Measurements from ENCODE around the gene IZUMO4.
"Not testable (repeated sequence)": the region's sequence is repeated elsewhere in the genome, so short reads cannot be mapped to it uniquely, and the experiment has no call there.

IZUMO4 gene

GRCh38 chr19:2086695-2087620 is 9.8 kb upstream of the IZUMO4 start:
- H3K27ac Mint-ChIP-seq = peak overlapping the region; percentile 86
- not testable (repeated sequence) for H3K27me3 Mint-ChIP-seq; H3K36me3 Mint-ChIP-seq; H3K9me3 Mint-ChIP-seq (ENCODE audit: low read depth)
- H3K4me3 Mint-ChIP-seq = peak overlapping the region; percentile 62
- peaks cover 64% of the 10 kb centered on the region for H3K4me1 Mint-ChIP-seq (ENCODE audit: low read depth)

GRCh38 chr19:2087621-2088100 is 9.1 kb upstream of the IZUMO4 start:
- Mint-ChIP-seq H3K4me1 (ENCODE audit: low read depth) (peaks cover 68% of the 10 kb centered on the region), H3K27me3 (no peaks in the 10 kb centered on the region), H3K36me3 (peaks cover 4% of the 10 kb centered on the region), H3K4me3 (peak overlapping the region; percentile 62), H3K27ac (peak overlapping the region; percentile 86), H3K9me3 (ENCODE audit: low read depth) (no peaks in the 10 kb centered on the region)

- Mint-ChIP-seq H3K27me3 (no peaks in the 10 kb centered on the region), H3K9me3 (ENCODE audit: low read depth) (no peaks in the 10 kb centered on the region), H3K36me3 (peaks cover 5% of the 10 kb centered on the region), H3K27ac (peak overlapping the region; percentile 68), H3K4me1 (ENCODE audit: low read depth) (peaks cover 71% of the 10 kb centered on the region), H3K4me3 (peak overlapping the region; percentile 78)
These were observed 7.6 kb upstream of the IZUMO4 start for GRCh38 chr19:2089001-2089711.

- no peaks in the 10 kb centered on the region for H3K27me3 Mint-ChIP-seq
- H3K9me3 Mint-ChIP-seq (ENCODE audit: low read depth) = no peaks in the 10 kb centered on the region
- peaks cover 6% of the 10 kb centered on the region for H3K36me3 Mint-ChIP-seq
- H3K4me3 Mint-ChIP-seq = peak overlapping the region; percentile 78
- H3K4me1 Mint-ChIP-seq (ENCODE audit: low read depth) = peaks cover 76% of the 10 kb centered on the region
- peak overlapping the region; percentile 86 for H3K27ac Mint-ChIP-seq
These were observed 7.0 kb upstream of the IZUMO4 start for GRCh38 chr19:2089727-2090053.

GRCh38 chr19:2091926-2092525 is 4.7 kb upstream of the IZUMO4 start:
- H3K36me3 Mint-ChIP-seq; H3K27me3 Mint-ChIP-seq; H3K27ac Mint-ChIP-seq; H3K4me3 Mint-ChIP-seq; H3K9me3 Mint-ChIP-seq (ENCODE audit: low read depth): not testable (repeated sequence)
- peaks cover 69% of the 10 kb centered on the region for H3K4me1 Mint-ChIP-seq (ENCODE audit: low read depth)

GRCh38 chr19:2096034-2096479 is 658 bp upstream of the IZUMO4 start, which contains the start of gene MOB3A:
Gene MOB3A, minus strand, starts transcription at chr19:2096326. Its CDS starts 17,766 bp downstream, at chr19:2078560.
- peaks cover 34% of the 10 kb centered on the region for H3K4me1 Mint-ChIP-seq (ENCODE audit: low read depth)
- H3K4me3 Mint-ChIP-seq = peak within 1 kb of the TSS; percentile 96
- no peaks in the 10 kb centered on the region for H3K9me3 Mint-ChIP-seq (ENCODE audit: low read depth)
- H3K27me3 Mint-ChIP-seq = no peaks in the 10 kb centered on the region
- H3K36me3 Mint-ChIP-seq = peaks cover 3% of the 10 kb centered on the region
- H3K27ac Mint-ChIP-seq = peak within 1 kb of the TSS; percentile 93

- Mint-ChIP-seq H3K4me1 (ENCODE audit: low read depth) (peaks cover 29% of the 10 kb centered on the region), H3K27me3 (no peaks in the 10 kb centered on the region), H3K36me3 (peaks cover 3% of the 10 kb centered on the region), H3K9me3 (ENCODE audit: low read depth) (no peaks in the 10 kb centered on the region), H3K27ac (peak overlapping the region; percentile 68), H3K4me3 (peak overlapping the region; percentile 84)
These were observed 629 bp downstream of the IZUMO4 start for GRCh38 chr19:2097203-2097885.

- peaks cover 3% of the 10 kb centered on the region for H3K36me3 Mint-ChIP-seq
- H3K27me3 Mint-ChIP-seq = no peaks in the 10 kb centered on the region
- peak overlapping the region; percentile 84 for H3K4me3 Mint-ChIP-seq
- peaks cover 25% of the 10 kb centered on the region for H3K4me1 Mint-ChIP-seq (ENCODE audit: low read depth)
- no peak overlapping the region for H3K27ac Mint-ChIP-seq
- no peaks in the 10 kb centered on the region for H3K9me3 Mint-ChIP-seq (ENCODE audit: low read depth)
These were observed 1.2 kb downstream of the IZUMO4 start for GRCh38 chr19:2097886-2098327.

GRCh38 chr19:2099054-2099501 is 2.4 kb downstream of the IZUMO4 start:
- Mint-ChIP-seq H3K36me3 (peaks cover 2% of the 10 kb centered on the region), H3K4me3 (no peak overlapping the region), H3K27me3 (no peaks in the 10 kb centered on the region), H3K4me1 (ENCODE audit: low read depth) (peaks cover 18% of the 10 kb centered on the region), H3K9me3 (ENCODE audit: low read depth) (no peaks in the 10 kb centered on the region), H3K27ac (no peak overlapping the region)

- Mint-ChIP-seq H3K27ac (no peak overlapping the region), H3K4me1 (ENCODE audit: low read depth) (peaks cover 9% of the 10 kb centered on the region), H3K36me3 (peaks cover 4% of the 10 kb centered on the region), H3K4me3 (no peak overlapping the region), H3K27me3 (no peaks in the 10 kb centered on the region), H3K9me3 (ENCODE audit: low read depth) (no peaks in the 10 kb centered on the region)
These were observed 3.4 kb downstream of the IZUMO4 start for GRCh38 chr19:2099937-2100718.

- Mint-ChIP-seq H3K9me3 (ENCODE audit: low read depth) (no peaks in the 10 kb centered on the region), H3K27ac (peak overlapping the region; percentile 46), H3K36me3 (peaks cover 8% of the 10 kb centered on the region), H3K27me3 (no peaks in the 10 kb centered on the region), H3K4me1 (ENCODE audit: low read depth) (peaks cover 7% of the 10 kb centered on the region), H3K4me3 (no peak overlapping the region)
These were observed 4.0 kb downstream of the IZUMO4 start for GRCh38 chr19:2100719-2101061.

GRCh38 chr19:2101417-2102335 is 5.0 kb downstream of the IZUMO4 start:
- Mint-ChIP-seq H3K36me3 (peaks cover 13% of the 10 kb centered on the region), H3K4me3 (no peak overlapping the region), H3K27ac (no peak overlapping the region), H3K27me3 (no peaks in the 10 kb centered on the region), H3K4me1 (ENCODE audit: low read depth) (peaks cover 7% of the 10 kb centered on the region), H3K9me3 (ENCODE audit: low read depth) (no peaks in the 10 kb centered on the region)

GRCh38 chr19:2103045-2103707 is 6.5 kb downstream of the IZUMO4 start:
- Mint-ChIP-seq H3K27ac (no peak overlapping the region), H3K27me3 (no peaks in the 10 kb centered on the region), H3K9me3 (ENCODE audit: low read depth) (no peaks in the 10 kb centered on the region), H3K36me3 (peaks cover 14% of the 10 kb centered on the region), H3K4me1 (ENCODE audit: low read depth) (peaks cover 2% of the 10 kb centered on the region), H3K4me3 (no peak overlapping the region)
